ENCODE measurements around the gene KANSL1. TPM values are rescaled to one million over a fixed set of nuclear protein-coding genes. Genes with fewer than 3 reads are reported as not detected.

Gene KANSL1
- total and polyA plus RNA-seq, 2 donors (not counting 1 experiment from before 2014, with no cell fraction given), result 36.8 to 233 TPM

DNA sequence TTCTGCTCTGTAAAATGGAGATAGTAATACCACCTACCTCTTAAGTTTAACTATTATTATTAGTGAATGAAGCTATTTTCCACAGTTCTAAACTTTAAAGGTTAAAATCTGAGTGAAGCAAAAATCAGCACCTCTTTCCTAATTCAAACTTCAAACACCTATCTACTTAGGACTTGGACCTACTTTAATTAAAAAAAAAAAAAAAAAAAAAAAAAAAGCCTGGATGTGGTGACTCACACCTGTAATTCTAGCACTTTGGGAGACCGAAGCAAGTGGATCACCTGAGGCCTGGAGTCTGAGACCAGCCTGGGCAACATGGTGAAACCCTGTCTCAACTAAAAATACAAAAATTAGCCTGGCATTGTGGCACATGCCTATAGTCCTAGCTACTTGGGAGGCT lies 5.0 kb upstream of the KANSL1 start:
- peaks cover 24% of the 10 kb centered on the region for H3K4me1 Mint-ChIP-seq
- H3K4me3 Mint-ChIP-seq, result no peak overlapping the region
- WGBS (ENCODE audit: insufficient coverage), result no CpG with 5 or more reads among the region's 1 CpG
- no peak for ATAC-seq (ENCODE audit: low read depth)
- H2AFZ ChIP-seq (ENCODE audit: insufficient read depth, low read depth, low read length, poor library complexity, severe bottlenecking), result no peak overlapping the region
- TF ChIP-seq EZH2 (IDR thresholded peaks at IDR 0.05; ENCODE audit: borderline replicate concordance, insufficient read depth, low read depth, low read length, poor library complexity, severe bottlenecking), result no peak
- TF ChIP-seq CTCF (IDR thresholded peaks at IDR 0.05), result no peak
- intact Hi-C loops (cut with micrococcal nuclease), result loop anchor here (10.0 kb wide), 3 partner anchors 867 to 1133 kb away; partner anchors contain the start of genes EFCAB13 and NMT1
- no peak overlapping the region for H3K4me2 ChIP-seq (replicated peaks; ENCODE audit: low read depth, low read length, poor library complexity, severe bottlenecking)
- H3K4me3 ChIP-seq (ENCODE audit: control extremely low read depth in 1 of 5, extremely low read depth in 1 of 5, insufficient read depth in 1 of 5, low read depth in 2 of 5, low read length in 4 of 5), result no peak overlapping the region
- H3K27me3 Mint-ChIP-seq, result no peaks in the 10 kb centered on the region
- H3K27ac Mint-ChIP-seq, result no peak overlapping the region
- no peak overlapping the region for H3K27ac ChIP-seq (ENCODE audit: low read length in 2 of 2)
- H4K20me1 ChIP-seq (ENCODE audit: control insufficient read depth, insufficient read depth, low read length, poor library complexity, severe bottlenecking), result peaks cover 13% of the 10 kb centered on the region
- no peaks in the 10 kb centered on the region for H3K9me3 Mint-ChIP-seq (ENCODE audit: insufficient read depth)
- H3K9me3 ChIP-seq (ENCODE audit: control extremely low read depth in 1 of 3, control insufficient read depth in 2 of 3, insufficient read depth in 1 of 3, low read length in 2 of 3), result no peaks in the 10 kb centered on the region
- ChIA-PET POLR2A (interaction anchor here (0.7 kb wide), 1 partner anchor 79 kb away, joined by 10 read pairs; no protein-coding TSS in a partner anchor), CTCF (interaction anchor here (1.0 to 6.7 kb wide), 4 partner anchors 14 to 195 kb away, joined by 4 to 42 read pairs (median 7); no protein-coding TSS in a partner anchor)
- peaks cover 75% of the 10 kb centered on the region for H3K79me2 ChIP-seq (ENCODE audit: control insufficient read depth, insufficient read depth, low read length)
- no peak for DNase-seq
- peaks cover 11 to 12% of the 10 kb centered on the region in 2 donors for H3K4me1 ChIP-seq (ENCODE audit: control insufficient read depth in 2 of 2, insufficient read depth in 2 of 2, low read length in 2 of 2)
- H3K9ac ChIP-seq (ENCODE audit: low read length), result no peak overlapping the region
- H3K36me3 ChIP-seq (replicated peaks in 1 of 2; ENCODE audit: control extremely low read depth in 1 of 2, control insufficient read depth in 1 of 2, extremely low read depth in 1 of 2, insufficient read depth in 2 of 2, low read length in 1 of 2), result no peaks in the 10 kb centered on the region
- no peaks in the 10 kb centered on the region for H3K27me3 ChIP-seq (replicated peaks in 1 of 4; ENCODE audit: control extremely low read depth in 1 of 4, control insufficient read depth in 3 of 4, insufficient read depth in 4 of 4, low read length in 3 of 4)

DNA sequence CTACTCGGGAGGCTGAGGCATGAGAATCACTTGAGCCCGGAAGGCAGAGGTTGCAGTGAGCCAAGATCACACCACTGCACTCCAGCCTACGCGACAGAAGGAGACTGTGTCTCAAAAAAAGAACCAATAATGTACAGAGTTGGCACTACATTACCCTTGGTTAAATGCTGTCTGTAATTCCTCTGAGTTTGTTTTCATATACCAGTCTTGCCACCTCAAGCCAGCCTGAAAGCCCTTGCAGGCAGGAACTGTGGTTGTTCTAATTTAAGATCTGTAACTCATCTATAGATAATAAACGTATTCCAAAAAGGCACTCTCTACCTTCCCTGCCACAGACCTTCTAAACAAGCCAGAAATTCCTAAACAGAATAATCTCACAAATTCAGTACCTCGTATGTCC lies 4.3 kb upstream of the KANSL1 start:
- Histone ChIP-seq H3K27me3 (replicated peaks in 1 of 4; ENCODE audit: control extremely low read depth in 1 of 4, control insufficient read depth in 3 of 4, insufficient read depth in 4 of 4, low read length in 3 of 4) (no peaks in the 10 kb centered on the region), H3K4me1 (ENCODE audit: control insufficient read depth in 2 of 2, insufficient read depth in 2 of 2, low read length in 2 of 2) (peaks cover 11 to 12% of the 10 kb centered on the region in 2 donors), H3K9me3 (ENCODE audit: control extremely low read depth in 1 of 3, control insufficient read depth in 2 of 3, insufficient read depth in 1 of 3, low read length in 2 of 3) (no peaks in the 10 kb centered on the region), H3K4me3 (ENCODE audit: control extremely low read depth in 1 of 5, extremely low read depth in 1 of 5, insufficient read depth in 1 of 5, low read depth in 2 of 5, low read length in 4 of 5) (no peak overlapping the region), H3K4me2 (replicated peaks; ENCODE audit: low read depth, low read length, poor library complexity, severe bottlenecking) (no peak overlapping the region), H3K36me3 (replicated peaks in 1 of 2; ENCODE audit: control extremely low read depth in 1 of 2, control insufficient read depth in 1 of 2, extremely low read depth in 1 of 2, insufficient read depth in 2 of 2, low read length in 1 of 2) (no peaks in the 10 kb centered on the region), H4K20me1 (ENCODE audit: control insufficient read depth, insufficient read depth, low read length, poor library complexity, severe bottlenecking) (peaks cover 13% of the 10 kb centered on the region), H3K27ac (ENCODE audit: low read length in 2 of 2) (no peak overlapping the region), H3K79me2 (ENCODE audit: control insufficient read depth, insufficient read depth, low read length) (peaks cover 70% of the 10 kb centered on the region), H2AFZ (ENCODE audit: insufficient read depth, low read depth, low read length, poor library complexity, severe bottlenecking) (no peak overlapping the region), H3K9ac (ENCODE audit: low read length) (no peak overlapping the region)
- no peaks in the 10 kb centered on the region for H3K27me3 Mint-ChIP-seq
- DNase-seq (no peak), ATAC-seq (ENCODE audit: low read depth) (no peak)
- ChIA-PET CTCF (interaction anchor here (0.8 kb wide), 1 partner anchor 153 kb away, joined by 3 read pairs; no protein-coding TSS in a partner anchor), POLR2A (no interaction called here)
- H3K4me1 Mint-ChIP-seq, result peaks cover 24% of the 10 kb centered on the region
- no peak overlapping the region for H3K27ac Mint-ChIP-seq
- TF ChIP-seq CTCF (IDR thresholded peaks at IDR 0.05) (no peak), EZH2 (IDR thresholded peaks at IDR 0.05; ENCODE audit: borderline replicate concordance, insufficient read depth, low read depth, low read length, poor library complexity, severe bottlenecking) (no peak)
- intact Hi-C loops (cut with micrococcal nuclease), result loop anchor here (10.0 kb wide), 3 partner anchors 867 to 1133 kb away; partner anchors contain the start of genes EFCAB13 and NMT1
- no peaks in the 10 kb centered on the region for H3K9me3 Mint-ChIP-seq (ENCODE audit: insufficient read depth)
- WGBS (ENCODE audit: insufficient coverage), result 91% methylated on average over 4 of the region's 6 CpGs
- no peak overlapping the region for H3K4me3 Mint-ChIP-seq
